ENCODE measurements around the gene GCGR. TPM values are rescaled to one million over a fixed set of nuclear protein-coding genes. Genes with fewer than 3 reads are reported as not detected.

Gene GCGR
- total RNA-seq, 1 donor from 2014 or later, result not detected

- Histone ChIP-seq H3K36me3 (ENCODE audit: insufficient read depth, low read length) (peaks cover 51% of the 10 kb centered on the region), H3K4me3 (ENCODE audit: insufficient read depth, low read depth, low read length) (no peak overlapping the region), H3K9me3 (ENCODE audit: insufficient read depth, low read depth, low read length) (no peaks in the 10 kb centered on the region), H4K20me1 (ENCODE audit: insufficient read depth, low read length) (peaks cover 66% of the 10 kb centered on the region), H3K27ac (ENCODE audit: low read depth, low read length) (no peak overlapping the region), H3K9ac (ENCODE audit: low read length) (no peak overlapping the region), H3K4me2 (ENCODE audit: low read length) (no peak overlapping the region), H2AFZ (ENCODE audit: low read depth, low read length) (no peak overlapping the region), H3K79me2 (ENCODE audit: insufficient read depth, low read length) (peaks cover 42% of the 10 kb centered on the region), H3K4me1 (ENCODE audit: insufficient read depth, low read length) (no peaks in the 10 kb centered on the region), H3K27me3 (ENCODE audit: insufficient read depth, low read length) (no peaks in the 10 kb centered on the region)
- Mint-ChIP-seq H3K36me3 (ENCODE audit: low read depth, unreplicated experiment) (peaks cover 13% of the 10 kb centered on the region), H3K4me1 (ENCODE audit: low read depth, unreplicated experiment) (no peaks in the 10 kb centered on the region), H3K9me3 (ENCODE audit: unreplicated experiment) (no peaks in the 10 kb centered on the region), H3K4me3 (ENCODE audit: unreplicated experiment) (no peak overlapping the region), H3K27me3 (ENCODE audit: low read depth, unreplicated experiment) (no peaks in the 10 kb centered on the region), H3K27ac (ENCODE audit: unreplicated experiment) (no peak overlapping the region)
- TF ChIP-seq EZH2 (IDR thresholded peaks at IDR 0.05; ENCODE audit: insufficient read depth, low read length), result no peak
- TF ChIP-seq, protein P1, sequence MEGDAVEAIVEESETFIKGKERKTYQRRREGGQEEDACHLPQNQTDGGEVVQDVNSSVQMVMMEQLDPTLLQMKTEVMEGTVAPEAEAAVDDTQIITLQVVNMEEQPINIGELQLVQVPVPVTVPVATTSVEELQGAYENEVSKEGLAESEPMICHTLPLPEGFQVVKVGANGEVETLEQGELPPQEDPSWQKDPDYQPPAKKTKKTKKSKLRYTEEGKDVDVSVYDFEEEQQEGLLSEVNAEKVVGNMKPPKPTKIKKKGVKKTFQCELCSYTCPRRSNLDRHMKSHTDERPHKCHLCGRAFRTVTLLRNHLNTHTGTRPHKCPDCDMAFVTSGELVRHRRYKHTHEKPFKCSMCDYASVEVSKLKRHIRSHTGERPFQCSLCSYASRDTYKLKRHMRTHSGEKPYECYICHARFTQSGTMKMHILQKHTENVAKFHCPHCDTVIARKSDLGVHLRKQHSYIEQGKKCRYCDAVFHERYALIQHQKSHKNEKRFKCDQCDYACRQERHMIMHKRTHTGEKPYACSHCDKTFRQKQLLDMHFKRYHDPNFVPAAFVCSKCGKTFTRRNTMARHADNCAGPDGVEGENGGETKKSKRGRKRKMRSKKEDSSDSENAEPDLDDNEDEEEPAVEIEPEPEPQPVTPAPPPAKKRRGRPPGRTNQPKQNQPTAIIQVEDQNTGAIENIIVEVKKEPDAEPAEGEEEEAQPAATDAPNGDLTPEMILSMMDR (IDR thresholded peaks at IDR 0.05; ENCODE audit: insufficient read depth, low read depth, low read length), result no peak
- no peak for DNase-seq (ENCODE audit: low read depth)
- FAIRE-seq, result no peak
These were observed 45.5 kb downstream of the GCGR start for GRCh38 chr17:81849457-81849856.

GRCh38 chr17:81851423-81851822, 47.5 kb downstream of the GCGR start:
- Histone ChIP-seq H3K9ac (ENCODE audit: low read length) (no peak overlapping the region), H3K4me1 (ENCODE audit: insufficient read depth, low read length) (no peaks in the 10 kb centered on the region), H3K9me3 (ENCODE audit: insufficient read depth, low read depth, low read length) (no peaks in the 10 kb centered on the region), H3K27ac (ENCODE audit: low read depth, low read length) (no peak overlapping the region), H3K79me2 (ENCODE audit: insufficient read depth, low read length) (peaks cover 61% of the 10 kb centered on the region), H4K20me1 (ENCODE audit: insufficient read depth, low read length) (peaks cover 68% of the 10 kb centered on the region), H3K4me2 (ENCODE audit: low read length) (no peak overlapping the region), H2AFZ (ENCODE audit: low read depth, low read length) (no peak overlapping the region), H3K36me3 (ENCODE audit: insufficient read depth, low read length) (peaks cover 42% of the 10 kb centered on the region), H3K27me3 (ENCODE audit: insufficient read depth, low read length) (no peaks in the 10 kb centered on the region), H3K4me3 (ENCODE audit: insufficient read depth, low read depth, low read length) (no peak overlapping the region)
- DNase-seq (ENCODE audit: low read depth), result no peak
- Mint-ChIP-seq H3K9me3 (ENCODE audit: unreplicated experiment) (no peaks in the 10 kb centered on the region), H3K27ac (ENCODE audit: unreplicated experiment) (no peak overlapping the region), H3K4me3 (ENCODE audit: unreplicated experiment) (no peak overlapping the region), H3K4me1 (ENCODE audit: low read depth, unreplicated experiment) (peaks cover 7% of the 10 kb centered on the region), H3K36me3 (ENCODE audit: low read depth, unreplicated experiment) (peaks cover 15% of the 10 kb centered on the region), H3K27me3 (ENCODE audit: low read depth, unreplicated experiment) (no peaks in the 10 kb centered on the region)
- TF ChIP-seq, protein P1 (IDR thresholded peaks at IDR 0.05; ENCODE audit: insufficient read depth, low read depth, low read length), result no peak
- no peak for TF ChIP-seq EZH2 (IDR thresholded peaks at IDR 0.05; ENCODE audit: insufficient read depth, low read length)
- FAIRE-seq, result no peak

- FAIRE-seq, result no peak
- Histone ChIP-seq H3K4me1 (ENCODE audit: insufficient read depth, low read length) (peaks cover 2% of the 10 kb centered on the region), H3K36me3 (ENCODE audit: insufficient read depth, low read length) (peaks cover 36% of the 10 kb centered on the region), H3K9me3 (ENCODE audit: insufficient read depth, low read depth, low read length) (no peaks in the 10 kb centered on the region), H3K9ac (ENCODE audit: low read length) (no peak overlapping the region), H3K4me2 (ENCODE audit: low read length) (no peak overlapping the region), H3K79me2 (ENCODE audit: insufficient read depth, low read length) (peaks cover 66% of the 10 kb centered on the region), H3K27ac (ENCODE audit: low read depth, low read length) (no peak overlapping the region), H4K20me1 (ENCODE audit: insufficient read depth, low read length) (peaks cover 68% of the 10 kb centered on the region), H3K4me3 (ENCODE audit: insufficient read depth, low read depth, low read length) (no peak overlapping the region), H2AFZ (ENCODE audit: low read depth, low read length) (no peak overlapping the region), H3K27me3 (ENCODE audit: insufficient read depth, low read length) (no peaks in the 10 kb centered on the region)
- TF ChIP-seq EZH2 (IDR thresholded peaks at IDR 0.05; ENCODE audit: insufficient read depth, low read length), result no peak
- TF ChIP-seq, protein P1 (IDR thresholded peaks at IDR 0.05; ENCODE audit: insufficient read depth, low read depth, low read length), result no peak
- Mint-ChIP-seq H3K36me3 (ENCODE audit: low read depth, unreplicated experiment) (peaks cover 14% of the 10 kb centered on the region), H3K4me1 (ENCODE audit: low read depth, unreplicated experiment) (peaks cover 8% of the 10 kb centered on the region), H3K9me3 (ENCODE audit: unreplicated experiment) (no peaks in the 10 kb centered on the region), H3K27me3 (ENCODE audit: low read depth, unreplicated experiment) (no peaks in the 10 kb centered on the region), H3K4me3 (ENCODE audit: unreplicated experiment) (no peak overlapping the region), H3K27ac (ENCODE audit: unreplicated experiment) (no peak overlapping the region)
- no peak for DNase-seq (ENCODE audit: low read depth)
These were observed 48.3 kb downstream of the GCGR start for GRCh38 chr17:81852237-81852636.

Measured in astrocyte (in vitro differentiated cells and primary cell).